ENCODE data around the gene CFAP92. TPM values are rescaled to one million over a fixed set of nuclear protein-coding genes. Genes with fewer than 3 reads are reported as not detected.

Gene CFAP92
- total and polyA plus RNA-seq, 5 experiments from 2014 or later: 0.18 to 2.0 (median 0.23) TPM

DNA sequence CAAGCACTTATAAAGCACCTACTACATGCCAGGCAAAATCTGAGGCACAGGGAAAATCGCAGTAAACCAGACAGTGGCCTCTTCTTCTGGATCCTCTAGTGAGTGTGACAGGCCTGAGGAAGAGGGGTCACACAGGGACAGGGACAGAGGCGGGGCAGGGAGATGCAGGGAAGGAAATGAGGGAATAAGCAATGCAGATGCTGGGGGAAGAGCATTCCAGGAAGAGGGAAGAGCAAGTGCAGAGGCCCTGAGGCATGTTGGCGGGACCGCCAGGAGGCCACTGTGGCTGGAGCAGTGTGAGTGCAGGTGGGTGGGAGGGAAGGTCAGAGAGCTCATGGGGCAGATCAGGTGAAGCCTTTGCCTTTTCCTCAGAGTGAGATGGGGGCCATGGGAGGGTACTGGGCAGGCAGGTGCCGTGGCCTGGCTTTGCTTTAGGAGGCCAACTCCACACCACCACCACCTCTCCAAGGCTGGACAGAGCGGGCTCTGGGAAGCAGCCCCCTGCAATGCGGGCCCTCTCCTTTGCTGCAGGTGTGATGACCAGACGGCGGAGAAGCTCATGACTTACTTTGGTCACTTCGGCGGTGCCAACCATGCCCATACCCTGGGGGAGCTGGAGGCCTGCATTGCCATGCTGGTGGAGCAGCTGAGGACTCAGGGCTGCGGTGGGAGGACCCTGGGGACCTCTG lies 39.9 kb upstream of the CFAP92 start:
- POLR2A ChIA-PET: interaction anchor here (1.3 kb wide), 1 partner anchor 19 kb away, joined by 3 read pairs; no protein-coding TSS in a partner anchor
- H3K4me1 Mint-ChIP-seq: peaks cover 14 to 24% (median 19%) of the 10 kb centered on the region in 4 donors
- H3K27me3 Mint-ChIP-seq: no peaks in the 10 kb centered on the region
- no peak for ATAC-seq
- DNase-seq: no peak
- H3K9me3 Mint-ChIP-seq: no peaks in the 10 kb centered on the region
- H3K27ac Mint-ChIP-seq: peak overlapping the region in 1 of 10 donors; percentile 63
- H3K4me3 Mint-ChIP-seq: no peak overlapping the region
- H3K36me3 Mint-ChIP-seq: no peaks in the 10 kb centered on the region

GRCh38 chr3:129033151-129033550 lies 39.3 kb upstream of the CFAP92 start:
- H3K27me3 Mint-ChIP-seq: no peaks in the 10 kb centered on the region
- H3K9me3 Mint-ChIP-seq: no peaks in the 10 kb centered on the region
- H3K4me3 Mint-ChIP-seq: no peak overlapping the region
- POLR2A ChIA-PET: no interaction called here
- no peaks in the 10 kb centered on the region for H3K36me3 Mint-ChIP-seq
- no peak for DNase-seq
- ATAC-seq: no peak
- H3K4me1 Mint-ChIP-seq: peaks cover 14 to 24% (median 19%) of the 10 kb centered on the region in 4 donors
- peak overlapping the region in 1 of 10 donors; percentile 63 for H3K27ac Mint-ChIP-seq

DNA sequence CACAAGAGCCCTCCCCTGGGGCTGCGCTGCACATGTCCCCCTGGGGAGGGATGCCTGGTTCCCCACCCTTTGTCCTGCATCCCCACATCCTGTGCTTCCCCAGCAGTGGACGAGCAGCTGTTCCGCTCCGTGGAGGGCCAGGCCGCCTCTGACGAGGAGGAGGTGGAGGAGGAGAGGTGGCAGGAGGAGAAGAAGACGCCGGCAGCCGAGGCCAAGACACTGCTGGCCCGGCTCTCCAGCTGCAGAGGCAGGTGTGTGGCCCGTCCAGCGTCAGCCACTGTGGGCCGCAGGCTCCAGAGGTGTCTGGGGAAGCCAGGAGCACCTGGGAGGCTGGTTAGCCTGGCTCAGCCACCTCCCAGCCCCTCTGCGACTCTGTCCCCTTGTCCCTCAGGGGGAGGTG lies 38.8 kb upstream of the CFAP92 start:
- Mint-ChIP-seq H3K9me3 (no peaks in the 10 kb centered on the region), H3K27ac (no peak overlapping the region), H3K36me3 (no peaks in the 10 kb centered on the region), H3K4me1 (peaks cover 14 to 24% (median 19%) of the 10 kb centered on the region in 4 donors), H3K4me3 (no peak overlapping the region), H3K27me3 (no peaks in the 10 kb centered on the region)
- POLR2A ChIA-PET: no interaction called here
- ATAC-seq (no peak), DNase-seq (no peak)

- Mint-ChIP-seq H3K4me1 (peaks cover 18 to 24% (median 20%) of the 10 kb centered on the region in 4 donors), H3K4me3 (no peak overlapping the region), H3K27ac (peak overlapping the region in 1 of 10 donors; percentile 22), H3K36me3 (no peaks in the 10 kb centered on the region), H3K27me3 (no peaks in the 10 kb centered on the region), H3K9me3 (no peaks in the 10 kb centered on the region)
- POLR2A ChIA-PET: no interaction called here
- ATAC-seq (no peak), DNase-seq (no peak)
Measured at GRCh38 chr3:129031476-129032215, 37.8 kb upstream of the CFAP92 start.

GRCh38 chr3:129030611-129031010 lies 36.7 kb upstream of the CFAP92 start:
- Mint-ChIP-seq H3K4me1 (peaks cover 19 to 24% (median 20%) of the 10 kb centered on the region in 4 donors), H3K27me3 (no peaks in the 10 kb centered on the region), H3K9me3 (no peaks in the 10 kb centered on the region), H3K27ac (peak overlapping the region in 1 of 10 donors; percentile 43), H3K36me3 (no peaks in the 10 kb centered on the region), H3K4me3 (no peak overlapping the region)
- DNase-seq: no peak
- POLR2A ChIA-PET: interaction anchor here (1.6 kb wide), 1 partner anchor 15 kb away, joined by 15 read pairs; no protein-coding TSS in a partner anchor
- ATAC-seq: no peak

DNA sequence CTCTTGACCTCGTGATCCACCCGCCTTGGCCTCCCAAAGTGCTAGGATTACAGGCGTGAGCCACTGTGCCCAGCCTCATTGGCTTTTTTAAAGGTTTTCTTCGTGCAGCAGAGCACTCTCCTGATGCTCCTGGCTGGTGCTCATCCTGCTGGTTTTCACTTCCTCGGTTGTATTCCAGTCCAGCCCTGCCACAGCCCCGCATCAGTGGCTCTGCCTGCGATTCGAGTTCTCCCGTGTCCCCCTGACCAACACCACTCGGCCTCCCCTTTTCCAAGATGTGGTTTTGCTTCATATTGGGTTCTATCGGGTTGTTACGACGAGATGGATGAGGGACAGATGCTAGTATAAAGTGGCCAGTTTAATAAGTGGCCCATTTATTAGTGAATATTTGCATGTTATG lies 35.0 kb upstream of the CFAP92 start:
- ATAC-seq (no peak), DNase-seq (no peak)
- Mint-ChIP-seq H3K27ac (peak overlapping the region in 2 of 10 donors; percentile 47 to 75), H3K36me3 (no peaks in the 10 kb centered on the region), H3K9me3 (no peaks in the 10 kb centered on the region), H3K4me1 (peaks cover 16 to 25% (median 20%) of the 10 kb centered on the region in 4 donors), H3K4me3 (peak overlapping the region in 5 of 10 donors; percentile 21 to 53 (median 30)), H3K27me3 (no peaks in the 10 kb centered on the region)
- POLR2A ChIA-PET: interaction anchor here (5.3 kb wide), 1 partner anchor 14 kb away, joined by 125 read pairs; no protein-coding TSS in a partner anchor

DNA sequence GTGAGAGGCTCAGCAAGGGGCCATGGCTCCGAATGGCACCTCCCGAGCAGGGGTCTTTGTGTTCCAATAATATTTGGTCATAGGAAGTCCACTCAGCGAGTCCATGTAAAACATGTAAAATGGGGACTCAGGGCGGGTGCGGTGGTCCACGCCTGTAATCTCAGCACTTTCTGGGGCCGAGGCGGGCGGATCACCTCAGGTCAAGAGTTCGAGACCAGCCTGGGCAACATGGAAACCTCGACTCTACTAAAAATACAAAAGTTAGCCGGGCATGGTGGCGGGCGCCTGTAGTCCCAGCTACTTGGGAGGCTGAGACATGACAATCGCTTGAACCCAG lies 33.6 kb upstream of the CFAP92 start:
- peak overlapping the region in 8 of 10 donors; percentile 5 to 91 (median 28) for H3K4me3 Mint-ChIP-seq
- DNase-seq (no peak), ATAC-seq (no peak)
- POLR2A ChIA-PET: interaction anchor here (0.6 to 5.3 kb wide), 23 partner anchors 9 to 727 kb away, joined by 3 to 125 read pairs (median 5); partner anchors contain the start of genes CFAP92, COPG1 and RAB43
- no peaks in the 10 kb centered on the region for H3K9me3 Mint-ChIP-seq
- no peaks in the 10 kb centered on the region for H3K27me3 Mint-ChIP-seq
- H3K4me1 Mint-ChIP-seq: peaks cover 14 to 26% (median 25%) of the 10 kb centered on the region in 4 donors
- H3K36me3 Mint-ChIP-seq: no peaks in the 10 kb centered on the region
- peak overlapping the region in 1 of 10 donors; percentile 13 for H3K27ac Mint-ChIP-seq

- DNase-seq (peak; percentile 87 to 96 (median 92)), ATAC-seq (peak; percentile 97)
- Mint-ChIP-seq H3K4me1 (peaks cover 16 to 32% (median 30%) of the 10 kb centered on the region in 4 donors), H3K27me3 (no peaks in the 10 kb centered on the region), H3K4me3 (peak overlapping the region; percentile 84 to 94 (median 90)), H3K9me3 (no peaks in the 10 kb centered on the region), H3K36me3 (no peaks in the 10 kb centered on the region), H3K27ac (peak overlapping the region; percentile 92 to 99 (median 98))
- POLR2A ChIA-PET: interaction anchor here (0.6 to 5.3 kb wide), 31 partner anchors 10 to 295 kb away, joined by 3 to 125 read pairs (median 4); partner anchors contain the start of genes CFAP92, COPG1 and RAB43
Measured at GRCh38 chr3:129026728-129027543, 33.1 kb upstream of the CFAP92 start.

DNA sequence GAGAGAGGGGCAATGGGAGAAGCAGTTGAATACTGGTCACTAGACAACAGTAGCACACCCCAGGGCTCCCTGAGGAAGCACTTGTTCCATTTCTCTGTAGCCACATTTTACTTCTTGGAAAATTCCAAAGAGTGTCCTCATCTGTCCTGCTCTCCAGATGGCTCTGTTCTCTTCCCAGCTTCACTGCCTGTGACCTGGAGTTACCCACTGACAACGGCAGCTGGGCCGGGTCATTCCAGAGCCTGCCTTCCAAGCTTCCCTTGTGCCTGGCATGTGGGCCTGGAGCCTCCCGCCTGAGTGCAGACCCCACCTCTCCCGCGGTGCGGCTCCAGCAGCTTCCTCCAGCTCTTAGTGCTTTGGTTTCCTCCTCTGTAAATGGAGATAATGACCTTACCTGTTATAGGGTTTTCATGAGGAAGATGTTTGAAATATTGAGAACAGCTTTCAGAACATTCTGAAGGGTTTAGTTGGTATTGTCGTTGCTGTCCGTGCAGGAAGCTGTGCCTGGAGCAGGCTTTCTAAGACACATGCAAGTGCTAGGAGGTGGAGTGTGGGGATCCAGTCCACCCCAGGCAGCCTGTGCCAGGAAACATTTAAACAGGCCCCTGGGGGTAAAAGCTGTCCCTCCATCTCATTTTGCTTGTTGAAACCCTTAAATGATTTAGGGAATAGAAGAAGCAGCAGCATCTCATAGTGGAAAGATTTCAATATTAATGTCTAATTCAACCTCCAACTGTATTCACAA lies 32.0 kb upstream of the CFAP92 start:
- ATAC-seq: no peak
- H3K36me3 Mint-ChIP-seq: no peaks in the 10 kb centered on the region
- peak in 1 of 10 donors; percentile 36 for DNase-seq
- H3K9me3 Mint-ChIP-seq: no peaks in the 10 kb centered on the region
- H3K27ac Mint-ChIP-seq: peak overlapping the region; percentile 92 to 99 (median 98)
- POLR2A ChIA-PET: interaction anchor here (0.6 to 5.3 kb wide), 17 partner anchors 11 to 290 kb away, joined by 3 to 125 read pairs (median 5); partner anchors contain the start of genes CFAP92, COPG1 and RAB43
- peak overlapping the region; percentile 84 to 94 (median 90) for H3K4me3 Mint-ChIP-seq
- H3K27me3 Mint-ChIP-seq: no peaks in the 10 kb centered on the region
- H3K4me1 Mint-ChIP-seq: peaks cover 19 to 35% (median 31%) of the 10 kb centered on the region in 4 donors

GRCh38 chr3:129025108-129025507 lies 31.2 kb upstream of the CFAP92 start:
- POLR2A ChIA-PET: interaction anchor here (1.3 to 5.3 kb wide), 6 partner anchors 10 to 95 kb away, joined by 3 to 125 read pairs (median 8); partner anchors contain the start of gene RAB43
- H3K36me3 Mint-ChIP-seq: no peaks in the 10 kb centered on the region
- no peaks in the 10 kb centered on the region for H3K9me3 Mint-ChIP-seq
- peak overlapping the region; percentile 41 to 99 (median 84) for H3K27ac Mint-ChIP-seq
- H3K4me1 Mint-ChIP-seq: peaks cover 19 to 35% (median 31%) of the 10 kb centered on the region in 4 donors
- DNase-seq (peak in 1 of 10 donors; percentile 44), ATAC-seq (no peak)
- H3K4me3 Mint-ChIP-seq: peak overlapping the region in 6 of 10 donors; percentile 25 to 57 (median 42)
- no peaks in the 10 kb centered on the region for H3K27me3 Mint-ChIP-seq

GRCh38 chr3:129023909-129024308 lies 30.0 kb upstream of the CFAP92 start:
- POLR2A ChIA-PET: interaction anchor here (1.0 to 5.3 kb wide), 3 partner anchors 9 to 107 kb away, joined by 3 to 125 read pairs (median 3); no protein-coding TSS in a partner anchor
- Mint-ChIP-seq H3K36me3 (no peaks in the 10 kb centered on the region), H3K4me3 (no peak overlapping the region), H3K27ac (peak overlapping the region in 3 of 10 donors; percentile 29 to 41 (median 38)), H3K9me3 (no peaks in the 10 kb centered on the region), H3K4me1 (peaks cover 16 to 35% (median 33%) of the 10 kb centered on the region in 4 donors), H3K27me3 (no peaks in the 10 kb centered on the region)
- no peak for DNase-seq
- no peak for ATAC-seq
